ENCODE data around the gene TMEM117.

Gene TMEM117

GRCh38 chr12:44029194-44029593, 193.3 kb downstream of the TMEM117 start:
- ATAC-seq, result no peak
- TF ChIP-seq, protein P1, sequence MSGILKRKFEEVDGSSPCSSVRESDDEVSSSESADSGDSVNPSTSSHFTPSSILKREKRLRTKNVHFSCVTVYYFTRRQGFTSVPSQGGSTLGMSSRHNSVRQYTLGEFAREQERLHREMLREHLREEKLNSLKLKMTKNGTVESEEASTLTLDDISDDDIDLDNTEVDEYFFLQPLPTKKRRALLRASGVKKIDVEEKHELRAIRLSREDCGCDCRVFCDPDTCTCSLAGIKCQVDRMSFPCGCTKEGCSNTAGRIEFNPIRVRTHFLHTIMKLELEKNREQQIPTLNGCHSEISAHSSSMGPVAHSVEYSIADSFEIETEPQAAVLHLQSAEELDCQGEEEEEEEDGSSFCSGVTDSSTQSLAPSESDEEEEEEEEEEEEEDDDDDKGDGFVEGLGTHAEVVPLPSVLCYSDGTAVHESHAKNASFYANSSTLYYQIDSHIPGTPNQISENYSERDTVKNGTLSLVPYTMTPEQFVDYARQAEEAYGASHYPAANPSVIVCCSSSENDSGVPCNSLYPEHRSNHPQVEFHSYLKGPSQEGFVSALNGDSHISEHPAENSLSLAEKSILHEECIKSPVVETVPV (CRISPR knock-in tag; IDR thresholded peaks at IDR 0.05), result no peak
- no peak for TF ChIP-seq TSHZ2 (CRISPR knock-in tag; IDR thresholded peaks at IDR 0.05)
- no peak for TF ChIP-seq OSR1 (CRISPR knock-in tag; IDR thresholded peaks at IDR 0.05)
- TF ChIP-seq PPARA (CRISPR knock-in tag; IDR thresholded peaks at IDR 0.05; ENCODE audit: borderline replicate concordance), result no peak
- no peak for TF ChIP-seq ARNTL (CRISPR knock-in tag; IDR thresholded peaks at IDR 0.05; ENCODE audit: borderline replicate concordance, low read depth)
- TF ChIP-seq ISL1 (CRISPR knock-in tag; IDR thresholded peaks at IDR 0.05), result no peak
- no peak for TF ChIP-seq POU6F1 (CRISPR knock-in tag; IDR thresholded peaks at IDR 0.05; ENCODE audit: borderline replicate concordance, low read depth)
- no peak for TF ChIP-seq GLIS3 (CRISPR knock-in tag; IDR thresholded peaks at IDR 0.05)
- no peak for TF ChIP-seq ZNF70 (CRISPR knock-in tag; IDR thresholded peaks at IDR 0.05)
- TF ChIP-seq TOX (CRISPR knock-in tag; IDR thresholded peaks at IDR 0.05; ENCODE audit: borderline replicate concordance), result no peak
- no peak for TF ChIP-seq BACH2 (CRISPR knock-in tag; IDR thresholded peaks at IDR 0.05; ENCODE audit: borderline replicate concordance)

DNA sequence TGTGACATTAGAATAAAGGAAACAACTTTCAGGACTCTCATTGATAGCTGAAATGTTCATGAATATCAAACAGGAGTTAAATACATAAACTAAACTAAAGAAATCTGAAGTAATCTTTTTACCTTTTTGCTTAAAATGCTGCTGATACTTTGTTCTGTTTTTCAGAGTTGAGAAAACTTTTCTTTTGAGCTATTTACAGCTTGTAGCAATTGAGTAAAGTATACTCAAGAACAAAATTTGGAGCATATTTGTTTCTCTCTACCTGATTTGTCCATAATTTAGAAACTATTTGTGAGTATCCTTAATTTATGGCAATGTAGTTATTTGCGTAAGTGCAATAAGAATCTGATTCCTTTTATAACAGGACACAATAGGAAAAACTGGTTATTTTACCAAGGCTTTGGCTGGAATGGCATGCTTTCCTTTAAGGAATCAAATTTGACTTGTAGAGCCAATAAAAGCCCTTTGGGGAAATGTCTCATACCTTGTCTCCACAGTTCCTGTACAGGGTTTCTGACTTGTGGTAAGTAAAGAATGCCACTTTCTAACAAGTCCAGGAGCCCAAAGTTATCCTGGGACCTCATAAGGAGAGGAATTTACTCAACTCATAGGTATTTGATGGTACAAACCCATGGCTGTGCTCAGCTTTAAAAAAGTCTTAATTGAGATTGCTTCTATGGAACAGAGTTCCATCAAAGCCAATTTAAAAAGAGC, 195.7 kb downstream of the TMEM117 start:
- no peak for ATAC-seq
- no peak for TF ChIP-seq ISL1 (CRISPR knock-in tag; IDR thresholded peaks at IDR 0.05)
- TF ChIP-seq RARB (CRISPR knock-in tag; IDR thresholded peaks at IDR 0.05), result no peak
- TF ChIP-seq ZC3H10 (CRISPR knock-in tag; IDR thresholded peaks at IDR 0.05), result no peak
- TF ChIP-seq ZNF8 (CRISPR knock-in tag; IDR thresholded peaks at IDR 0.05), result no peak
- TF ChIP-seq ESRRG (CRISPR knock-in tag; IDR thresholded peaks at IDR 0.05), result no peak
- TF ChIP-seq SNAI2 (CRISPR knock-in tag; IDR thresholded peaks at IDR 0.05), result no peak
- no peak for TF ChIP-seq TCF4 (CRISPR knock-in tag; IDR thresholded peaks at IDR 0.05; ENCODE audit: borderline replicate concordance)
- TF ChIP-seq ARNTL (CRISPR knock-in tag; IDR thresholded peaks at IDR 0.05; ENCODE audit: borderline replicate concordance, low read depth), result no peak
- no peak for TF ChIP-seq BACH2 (CRISPR knock-in tag; IDR thresholded peaks at IDR 0.05; ENCODE audit: borderline replicate concordance)
- no peak for TF ChIP-seq ZNF70 (CRISPR knock-in tag; IDR thresholded peaks at IDR 0.05)
- TF ChIP-seq TOX (CRISPR knock-in tag; IDR thresholded peaks at IDR 0.05; ENCODE audit: borderline replicate concordance), result no peak
- TF ChIP-seq CSDC2 (CRISPR knock-in tag; IDR thresholded peaks at IDR 0.05), result no peak
- no peak for TF ChIP-seq ZFP30 (CRISPR knock-in tag; IDR thresholded peaks at IDR 0.05)
- TF ChIP-seq, protein P1 (CRISPR knock-in tag; IDR thresholded peaks at IDR 0.05), result no peak
- TF ChIP-seq PPARA (CRISPR knock-in tag; IDR thresholded peaks at IDR 0.05; ENCODE audit: borderline replicate concordance), result no peak
- TF ChIP-seq ZFP3 (CRISPR knock-in tag; IDR thresholded peaks at IDR 0.05), result no peak
- TF ChIP-seq OSR1 (CRISPR knock-in tag; IDR thresholded peaks at IDR 0.05), result no peak
- no peak for TF ChIP-seq POU6F1 (CRISPR knock-in tag; IDR thresholded peaks at IDR 0.05; ENCODE audit: borderline replicate concordance, low read depth)

DNA sequence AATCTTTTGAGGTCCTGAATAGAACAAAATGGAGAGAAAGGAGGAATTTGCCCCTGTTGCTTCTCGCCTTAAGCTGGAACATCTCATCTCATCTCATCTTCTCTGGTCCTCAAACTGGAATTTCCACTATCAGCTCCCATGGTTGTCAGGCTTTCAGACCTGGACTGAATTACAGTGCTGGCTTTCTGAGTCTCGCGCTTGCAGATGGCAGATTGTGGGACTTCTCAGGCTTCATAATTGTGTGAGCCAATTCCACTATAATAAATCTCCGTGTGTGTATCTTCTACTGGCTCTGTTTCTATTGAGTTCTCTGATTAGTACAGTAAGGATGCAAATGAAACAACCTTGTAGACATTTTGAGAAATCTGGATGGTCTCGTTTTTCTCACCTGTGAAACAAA, 199.0 kb downstream of the TMEM117 start:
- no peak for ATAC-seq
- TF ChIP-seq, protein P2, sequence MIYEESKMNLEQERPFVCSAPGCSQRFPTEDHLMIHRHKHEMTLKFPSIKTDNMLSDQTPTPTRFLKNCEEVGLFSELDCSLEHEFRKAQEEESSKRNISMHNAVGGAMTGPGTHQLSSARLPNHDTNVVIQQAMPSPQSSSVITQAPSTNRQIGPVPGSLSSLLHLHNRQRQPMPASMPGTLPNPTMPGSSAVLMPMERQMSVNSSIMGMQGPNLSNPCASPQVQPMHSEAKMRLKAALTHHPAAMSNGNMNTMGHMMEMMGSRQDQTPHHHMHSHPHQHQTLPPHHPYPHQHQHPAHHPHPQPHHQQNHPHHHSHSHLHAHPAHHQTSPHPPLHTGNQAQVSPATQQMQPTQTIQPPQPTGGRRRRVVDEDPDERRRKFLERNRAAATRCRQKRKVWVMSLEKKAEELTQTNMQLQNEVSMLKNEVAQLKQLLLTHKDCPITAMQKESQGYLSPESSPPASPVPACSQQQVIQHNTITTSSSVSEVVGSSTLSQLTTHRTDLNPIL (CRISPR knock-in tag; IDR thresholded peaks at IDR 0.05; ENCODE audit: low read depth), result no peak

Measured in SK-N-SH treated with all-trans-retinoic acid at 6 μM for 48 hours (cell line).